ENCODE data around the gene BARHL2.

Gene BARHL2

DNA sequence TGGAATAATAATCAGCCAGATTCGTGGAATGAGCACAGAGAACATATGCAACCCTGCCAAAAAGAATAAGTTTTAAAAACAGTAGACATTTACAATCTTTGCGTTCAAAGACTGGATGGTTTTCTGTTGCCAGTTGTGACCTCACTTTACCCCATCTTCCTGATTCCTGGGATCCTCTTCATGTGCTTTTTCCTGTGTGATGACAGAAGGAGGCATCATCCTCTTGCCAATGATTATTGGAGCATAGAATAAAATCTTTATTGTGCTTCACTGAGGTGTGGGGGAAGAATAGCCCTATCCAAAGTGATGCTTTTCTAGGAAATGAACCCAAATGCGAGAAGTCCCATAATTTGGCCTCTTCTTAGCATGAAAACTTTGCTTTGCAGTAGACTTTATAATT lies 15.0 kb upstream of the BARHL2 start:
- H4K20me1 ChIP-seq (ENCODE audit: insufficient read depth) = no peaks in the 10 kb centered on the region
- H3K4me1 ChIP-seq (ENCODE audit: low read depth, poor library complexity, severe bottlenecking) = no peaks in the 10 kb centered on the region
- H3K36me3 ChIP-seq (ENCODE audit: insufficient read depth) = no peaks in the 10 kb centered on the region
- H3K79me2 ChIP-seq (ENCODE audit: insufficient read depth, low read depth) = no peaks in the 10 kb centered on the region
- no peak overlapping the region for H3K9ac ChIP-seq
- H3K27ac ChIP-seq = no peak overlapping the region
- H3K27me3 ChIP-seq (ENCODE audit: insufficient read depth, low read depth) = no peaks in the 10 kb centered on the region
- H2AFZ ChIP-seq (ENCODE audit: low read depth) = no peak overlapping the region
- H3K4me2 ChIP-seq = no peak overlapping the region
- TF ChIP-seq, protein P1, sequence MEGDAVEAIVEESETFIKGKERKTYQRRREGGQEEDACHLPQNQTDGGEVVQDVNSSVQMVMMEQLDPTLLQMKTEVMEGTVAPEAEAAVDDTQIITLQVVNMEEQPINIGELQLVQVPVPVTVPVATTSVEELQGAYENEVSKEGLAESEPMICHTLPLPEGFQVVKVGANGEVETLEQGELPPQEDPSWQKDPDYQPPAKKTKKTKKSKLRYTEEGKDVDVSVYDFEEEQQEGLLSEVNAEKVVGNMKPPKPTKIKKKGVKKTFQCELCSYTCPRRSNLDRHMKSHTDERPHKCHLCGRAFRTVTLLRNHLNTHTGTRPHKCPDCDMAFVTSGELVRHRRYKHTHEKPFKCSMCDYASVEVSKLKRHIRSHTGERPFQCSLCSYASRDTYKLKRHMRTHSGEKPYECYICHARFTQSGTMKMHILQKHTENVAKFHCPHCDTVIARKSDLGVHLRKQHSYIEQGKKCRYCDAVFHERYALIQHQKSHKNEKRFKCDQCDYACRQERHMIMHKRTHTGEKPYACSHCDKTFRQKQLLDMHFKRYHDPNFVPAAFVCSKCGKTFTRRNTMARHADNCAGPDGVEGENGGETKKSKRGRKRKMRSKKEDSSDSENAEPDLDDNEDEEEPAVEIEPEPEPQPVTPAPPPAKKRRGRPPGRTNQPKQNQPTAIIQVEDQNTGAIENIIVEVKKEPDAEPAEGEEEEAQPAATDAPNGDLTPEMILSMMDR (conservative IDR thresholded peaks at IDR 0.05; ENCODE audit: low read depth, low read length) = no peak
- no peak overlapping the region for H3K4me3 ChIP-seq (IDR thresholded peaks at IDR 0.05; ENCODE audit: insufficient read depth, low read depth, low read length)

DNA sequence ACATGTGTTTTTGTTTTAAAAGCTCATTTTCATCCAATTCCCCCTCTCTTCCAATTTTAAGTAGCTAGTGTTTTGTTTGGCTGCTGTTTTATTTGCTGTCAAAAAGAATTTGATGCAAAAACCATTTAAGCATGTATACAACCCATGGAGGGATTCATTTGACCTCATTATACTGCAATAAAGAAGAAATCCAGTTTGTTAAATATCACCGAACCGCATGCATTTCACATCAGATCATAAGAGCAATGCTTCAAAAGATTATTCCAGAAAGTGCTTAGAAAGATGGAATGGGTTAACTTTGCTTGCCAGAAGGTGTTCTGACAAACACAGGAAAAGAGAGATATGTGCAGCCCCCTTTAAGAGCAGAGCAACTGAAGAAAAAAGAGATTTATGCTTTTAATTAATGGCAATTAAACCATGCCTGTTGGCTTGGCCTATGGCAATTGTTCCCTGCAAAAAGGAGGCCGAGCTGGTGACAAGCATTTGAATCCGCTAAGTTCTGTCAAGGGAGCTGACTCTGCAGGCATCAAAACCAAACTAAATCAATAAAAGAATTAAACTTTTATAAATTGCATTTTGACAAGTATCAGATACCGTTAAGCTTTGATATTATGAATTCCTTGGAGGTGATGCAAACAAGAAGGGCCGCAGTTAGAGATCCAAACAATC lies 14.4 kb upstream of the BARHL2 start:
- H3K79me2 ChIP-seq (ENCODE audit: insufficient read depth, low read depth) = no peaks in the 10 kb centered on the region
- TF ChIP-seq, protein P1 (conservative IDR thresholded peaks at IDR 0.05; ENCODE audit: low read depth, low read length) = no peak
- no peaks in the 10 kb centered on the region for H3K4me1 ChIP-seq (ENCODE audit: low read depth, poor library complexity, severe bottlenecking)
- no peaks in the 10 kb centered on the region for H3K27me3 ChIP-seq (ENCODE audit: insufficient read depth, low read depth)
- no peaks in the 10 kb centered on the region for H3K36me3 ChIP-seq (ENCODE audit: insufficient read depth)
- no peak overlapping the region for H2AFZ ChIP-seq (ENCODE audit: low read depth)
- no peak overlapping the region for H3K9ac ChIP-seq
- no peak overlapping the region for H3K27ac ChIP-seq
- no peaks in the 10 kb centered on the region for H4K20me1 ChIP-seq (ENCODE audit: insufficient read depth)
- H3K4me3 ChIP-seq (IDR thresholded peaks at IDR 0.05; ENCODE audit: insufficient read depth, low read depth, low read length) = no peak overlapping the region
- no peak overlapping the region for H3K4me2 ChIP-seq

DNA sequence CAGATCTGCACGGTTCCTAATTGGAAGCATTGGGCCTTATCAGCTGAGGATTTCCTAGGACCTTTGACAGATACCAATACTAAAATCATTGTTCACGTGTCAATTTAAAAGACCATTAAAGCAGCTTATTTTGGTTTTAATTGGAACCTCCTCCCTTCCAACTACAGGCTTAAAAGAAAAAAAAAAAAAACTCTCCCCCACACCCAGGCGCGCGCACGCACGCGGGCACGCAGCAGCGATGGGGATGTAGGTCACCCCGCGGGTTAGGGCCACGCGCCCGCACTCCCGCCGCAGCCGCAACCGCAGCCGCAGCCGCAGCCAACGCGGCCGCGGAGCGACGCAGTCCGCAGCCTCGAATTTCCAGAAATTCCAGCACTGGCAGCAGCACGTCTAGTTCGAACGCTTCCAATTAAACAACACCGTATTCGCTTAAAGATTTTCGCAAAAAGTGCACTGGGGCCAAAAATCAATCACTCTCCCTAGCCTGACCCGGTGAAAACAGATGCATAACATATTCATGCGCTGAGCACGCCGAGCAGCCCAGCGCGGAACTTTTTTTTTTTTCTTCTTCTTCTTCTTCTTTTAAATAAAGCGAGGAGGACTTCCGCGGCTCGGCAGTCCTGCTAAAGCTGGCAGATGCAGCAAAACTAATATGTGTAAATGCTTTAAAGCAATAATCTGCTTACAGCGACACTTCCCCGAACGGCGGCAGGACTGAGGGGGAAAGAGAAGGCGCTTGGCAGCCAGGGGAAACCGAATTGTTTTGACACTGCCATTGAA lies 13.3 kb upstream of the BARHL2 start:
- Histone ChIP-seq H3K9ac (no peak overlapping the region), H3K27me3 (ENCODE audit: insufficient read depth, low read depth) (no peaks in the 10 kb centered on the region), H3K36me3 (ENCODE audit: insufficient read depth) (no peaks in the 10 kb centered on the region), H3K4me1 (ENCODE audit: low read depth, poor library complexity, severe bottlenecking) (no peaks in the 10 kb centered on the region), H4K20me1 (ENCODE audit: insufficient read depth) (no peaks in the 10 kb centered on the region), H3K4me3 (IDR thresholded peaks at IDR 0.05; ENCODE audit: insufficient read depth, low read depth, low read length) (no peak overlapping the region), H3K4me2 (no peak overlapping the region), H2AFZ (ENCODE audit: low read depth) (no peak overlapping the region), H3K27ac (no peak overlapping the region), H3K79me2 (ENCODE audit: insufficient read depth, low read depth) (no peaks in the 10 kb centered on the region)
- TF ChIP-seq, protein P1 (conservative IDR thresholded peaks at IDR 0.05; ENCODE audit: low read depth, low read length) = no peak

DNA sequence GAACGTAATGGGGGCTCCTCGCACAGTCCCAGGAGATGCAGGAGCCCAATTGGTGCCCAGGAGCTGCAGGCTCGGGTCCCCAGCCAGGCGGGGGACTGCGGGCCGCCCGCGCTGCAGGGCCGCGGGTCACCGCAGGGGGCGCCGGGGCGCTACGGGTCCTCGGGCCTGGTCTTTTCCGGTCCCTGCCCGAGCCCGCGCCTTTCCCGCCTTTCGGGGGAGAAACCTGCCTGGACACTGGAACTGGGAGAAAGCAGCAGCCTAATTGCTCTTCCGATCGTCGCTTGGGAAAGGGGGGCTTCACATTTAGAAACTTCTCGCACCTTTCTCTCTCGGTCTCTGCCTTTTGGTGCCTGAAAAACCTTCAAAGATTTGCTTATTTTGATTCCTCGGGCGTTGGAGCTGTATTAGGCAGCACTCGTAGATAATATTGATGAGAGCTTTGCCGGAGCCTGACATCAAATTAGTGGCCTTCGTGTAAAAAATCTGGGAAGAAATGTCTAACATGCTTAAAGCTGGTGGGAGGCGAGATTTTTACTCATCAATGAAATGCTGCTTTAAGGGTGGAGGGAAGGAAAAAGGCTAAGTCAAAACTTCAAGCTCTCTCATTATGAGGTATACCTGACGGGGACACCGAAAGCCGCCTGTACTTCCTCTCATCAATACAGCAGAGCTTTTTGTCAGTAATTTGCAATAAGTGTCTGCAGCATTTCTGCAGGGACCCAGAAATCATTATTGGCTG lies 12.6 kb upstream of the BARHL2 start:
- Histone ChIP-seq H2AFZ (ENCODE audit: low read depth) (no peak overlapping the region), H3K36me3 (ENCODE audit: insufficient read depth) (no peaks in the 10 kb centered on the region), H3K4me3 (IDR thresholded peaks at IDR 0.05; ENCODE audit: insufficient read depth, low read depth, low read length) (no peak overlapping the region), H4K20me1 (ENCODE audit: insufficient read depth) (no peaks in the 10 kb centered on the region), H3K79me2 (ENCODE audit: insufficient read depth, low read depth) (no peaks in the 10 kb centered on the region), H3K27me3 (ENCODE audit: insufficient read depth, low read depth) (no peaks in the 10 kb centered on the region), H3K9ac (no peak overlapping the region), H3K4me2 (no peak overlapping the region), H3K4me1 (ENCODE audit: low read depth, poor library complexity, severe bottlenecking) (no peaks in the 10 kb centered on the region), H3K27ac (no peak overlapping the region)
- TF ChIP-seq, protein P1 (conservative IDR thresholded peaks at IDR 0.05; ENCODE audit: low read depth, low read length) = no peak
